Central memory CD4-positive, alpha-beta T cell (primary cell): ENCODE data around the gene LCE6A.

Experiments
- DNase-seq: peaks from one replicate; pipeline ENCODE4 v3.0.0; 2022

Gene LCE6A

DNA sequence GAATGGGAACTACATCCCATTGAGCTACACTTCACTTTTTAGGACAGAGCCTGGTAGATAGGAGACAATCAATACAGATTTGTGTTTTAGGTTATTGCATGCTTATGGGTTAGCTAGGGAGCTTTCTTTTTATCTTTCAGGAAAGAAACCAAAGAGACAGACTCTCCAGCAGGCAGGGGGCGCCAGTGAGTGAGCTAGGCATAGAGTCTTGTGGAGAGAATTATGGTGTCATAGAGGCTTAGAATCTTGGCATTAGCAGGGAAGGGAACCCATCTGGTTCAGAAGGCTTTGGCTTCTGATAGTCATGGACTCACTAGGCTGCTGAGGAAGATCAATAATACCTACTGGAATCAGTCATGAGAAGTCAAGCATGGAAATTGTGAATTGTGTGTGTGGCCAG lies 35.4 kb downstream of the LCE6A start, which contains the start of gene SMCP:
Gene SMCP, plus strand, starts transcription at position 281 of the 400 bp plus-strand sequence. CDS start 6,101 bp downstream, outside the sequence.
- no peak for DNase-seq

- no peak for DNase-seq
These were observed 37.0 kb downstream of the LCE6A start for GRCh38 chr1:152879559-152880198.

GRCh38 chr1:152880316-152880715 lies 37.7 kb downstream of the LCE6A start:
- DNase-seq = no peak

GRCh38 chr1:152880907-152881306 lies 38.3 kb downstream of the LCE6A start:
- DNase-seq = no peak

- no peak for DNase-seq
These were observed 41.4 kb downstream of the LCE6A start for GRCh38 chr1:152884085-152884484.

DNA sequence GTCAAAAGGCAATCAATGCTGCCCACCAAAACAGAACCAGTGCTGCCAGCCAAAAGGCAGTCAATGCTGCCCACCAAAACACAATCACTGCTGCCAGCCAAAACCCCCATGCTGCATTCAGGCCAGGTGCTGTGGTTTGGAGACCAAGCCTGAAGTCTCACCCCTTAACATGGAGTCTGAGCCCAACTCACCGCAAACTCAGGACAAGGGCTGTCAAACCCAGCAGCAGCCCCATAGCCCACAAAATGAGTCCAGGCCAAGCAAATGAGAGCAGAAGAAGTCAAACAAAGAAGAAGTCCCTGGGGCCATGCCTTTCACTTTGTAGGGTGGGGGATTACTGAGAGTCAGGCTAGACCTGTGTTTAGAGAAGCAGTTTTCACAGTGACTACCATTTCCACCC lies 41.9 kb downstream of the LCE6A start:
- DNase-seq = no peak

- DNase-seq = no peak
These were observed 42.4 kb downstream of the LCE6A start for GRCh38 chr1:152884966-152885624.

DNA sequence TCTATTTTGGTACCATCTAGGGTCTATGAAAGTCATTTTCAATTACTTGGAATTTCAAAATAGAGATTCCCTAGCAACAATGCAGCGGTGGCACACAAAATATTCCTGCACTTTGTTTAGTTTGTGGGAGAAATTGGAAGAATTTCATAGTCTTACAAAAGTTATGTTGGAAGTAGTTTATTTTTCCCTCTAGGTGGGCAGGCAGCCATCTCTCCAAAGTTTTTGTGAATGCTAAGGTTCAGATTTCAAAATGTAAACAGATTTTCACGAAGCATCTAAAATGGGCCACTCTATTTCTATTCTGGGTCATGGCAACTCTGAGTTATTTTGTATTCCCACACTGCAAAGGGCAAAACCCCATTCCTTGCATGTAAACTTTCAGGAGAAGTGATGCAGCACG lies 43.4 kb downstream of the LCE6A start:
- no peak for DNase-seq

GRCh38 chr1:152886758-152887409 lies 44.2 kb downstream of the LCE6A start:
- DNase-seq = no peak

- no peak for DNase-seq
These were observed 45.5 kb downstream of the LCE6A start for GRCh38 chr1:152888126-152888525.
